ENCODE measurements around the gene CCNY.

Gene CCNY

DNA sequence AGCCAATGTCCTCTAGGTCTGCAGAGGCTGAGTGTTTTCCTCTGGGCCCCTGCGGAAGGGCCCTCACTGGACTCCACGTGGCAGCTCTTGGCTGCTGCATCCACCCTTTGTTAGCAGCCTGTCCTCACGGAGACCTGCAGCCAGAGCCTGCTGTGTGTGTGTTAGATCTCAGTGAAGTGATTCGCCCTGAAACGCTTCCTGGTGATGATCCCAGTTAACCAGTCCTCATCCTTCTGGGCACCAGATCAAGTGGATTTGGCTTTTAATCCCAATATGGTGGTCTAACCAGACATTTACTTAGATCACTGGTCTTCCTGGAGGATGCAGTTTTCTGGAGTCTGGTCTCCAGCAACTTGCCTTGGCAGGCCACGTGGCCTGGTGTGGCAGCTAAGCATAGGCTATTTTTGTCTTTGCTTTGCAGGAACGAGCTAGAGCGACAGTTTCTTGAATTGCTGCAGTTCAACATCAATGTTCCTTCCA is 229.3 kb downstream of the CCNY start:
- H3K9me3 ChIP-seq (ENCODE audit: insufficient read depth, low read length) = no peaks in the 10 kb centered on the region
- peaks cover 3% of the 10 kb centered on the region for H3K4me1 ChIP-seq (ENCODE audit: insufficient read depth, insufficient read length)
- DNase-seq (ENCODE audit: low read depth, low spot score) = no peak
- no peak overlapping the region for H3K4me3 ChIP-seq (ENCODE audit: insufficient read length, low read depth)
- TF ChIP-seq SUZ12 (IDR thresholded peaks at IDR 0.05; ENCODE audit: extremely low read depth, insufficient read depth, insufficient read length) (no peak), YY1 (IDR thresholded peaks at IDR 0.05; ENCODE audit: insufficient read depth, insufficient read length) (no peak), ZNF274 (IDR thresholded peaks at IDR 0.05; ENCODE audit: low read depth, low read length) (no peak)
- H3K27me3 ChIP-seq (ENCODE audit: insufficient read depth, insufficient read length) = no peaks in the 10 kb centered on the region
- no peak overlapping the region for H3K9ac ChIP-seq (ENCODE audit: insufficient read length, low read depth)
- H3K36me3 ChIP-seq (ENCODE audit: insufficient read depth, insufficient read length, low read length) = peaks cover 31% of the 10 kb centered on the region

DNA sequence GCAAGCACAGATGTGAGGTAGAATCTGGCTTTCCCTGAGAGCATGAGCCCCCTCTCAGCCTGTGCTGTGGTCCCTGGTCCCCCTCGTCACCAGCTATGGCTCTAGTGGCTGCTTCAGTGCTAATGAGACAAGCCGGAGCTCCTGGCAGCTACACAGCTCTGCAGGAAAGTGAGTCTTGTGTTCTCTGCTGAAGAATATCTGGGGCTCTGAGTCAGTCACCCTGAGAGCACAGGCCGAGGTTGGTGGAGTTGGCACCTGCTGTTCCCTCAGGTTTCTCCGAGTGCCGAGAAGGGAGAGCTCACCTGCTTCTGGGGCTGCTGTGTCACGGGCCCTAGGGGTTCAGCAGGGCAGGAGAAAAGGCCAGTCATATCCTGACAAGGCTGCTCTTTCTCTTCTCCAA is 231.6 kb downstream of the CCNY start:
- no peaks in the 10 kb centered on the region for H3K27me3 ChIP-seq (ENCODE audit: insufficient read depth, insufficient read length)
- no peak for TF ChIP-seq SUZ12 (IDR thresholded peaks at IDR 0.05; ENCODE audit: extremely low read depth, insufficient read depth, insufficient read length)
- no peak for TF ChIP-seq YY1 (IDR thresholded peaks at IDR 0.05; ENCODE audit: insufficient read depth, insufficient read length)
- TF ChIP-seq ZNF274 (IDR thresholded peaks at IDR 0.05; ENCODE audit: low read depth, low read length) = no peak

DNA sequence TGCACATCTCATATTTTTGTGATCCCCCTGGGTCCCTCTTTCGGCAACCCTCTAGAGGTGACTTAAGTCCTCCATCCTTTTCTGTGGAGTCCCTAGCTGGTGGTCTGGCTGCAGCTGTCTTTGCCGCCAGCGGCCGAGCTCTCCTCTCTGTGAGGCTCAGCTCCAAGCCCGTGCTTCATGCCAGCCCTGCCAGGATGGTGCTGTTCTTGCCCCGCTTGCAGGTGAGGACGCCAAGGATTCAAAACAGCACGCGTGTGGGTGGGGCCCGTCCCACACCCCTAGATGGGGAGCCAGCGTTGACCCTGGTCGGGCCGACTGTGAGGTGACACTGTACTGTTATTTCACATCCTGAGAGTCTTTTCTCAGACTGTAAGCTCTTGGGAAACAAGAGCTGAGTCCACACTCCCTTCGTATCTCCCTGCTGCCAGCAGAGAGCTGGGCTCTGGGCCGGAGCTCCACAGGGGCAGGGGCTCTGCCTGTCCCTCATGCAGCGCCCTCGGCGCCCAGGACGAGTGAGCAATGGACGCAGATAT is 232.2 kb downstream of the CCNY start:
- TF ChIP-seq SUZ12 (IDR thresholded peaks at IDR 0.05; ENCODE audit: extremely low read depth, insufficient read depth, insufficient read length) = no peak
- no peak for TF ChIP-seq ZNF274 (IDR thresholded peaks at IDR 0.05; ENCODE audit: low read depth, low read length)
- no peak for TF ChIP-seq YY1 (IDR thresholded peaks at IDR 0.05; ENCODE audit: insufficient read depth, insufficient read length)
- Histone ChIP-seq H3K27me3 (ENCODE audit: insufficient read depth, insufficient read length) (no peaks in the 10 kb centered on the region), H3K4me3 (ENCODE audit: insufficient read length, low read depth) (no peak overlapping the region), H3K9ac (ENCODE audit: insufficient read length, low read depth) (no peak overlapping the region), H3K4me1 (ENCODE audit: insufficient read depth, insufficient read length) (peaks cover 3% of the 10 kb centered on the region), H3K36me3 (ENCODE audit: insufficient read depth, insufficient read length, low read length) (peaks cover 29% of the 10 kb centered on the region), H3K9me3 (ENCODE audit: insufficient read depth, low read length) (no peaks in the 10 kb centered on the region)
- DNase-seq (ENCODE audit: low read depth, low spot score) = no peak

More for the DNA sequence above, 231.6 kb downstream of the CCNY start:
- Histone ChIP-seq H3K4me3 (ENCODE audit: insufficient read length, low read depth) (no peak overlapping the region), H3K9ac (ENCODE audit: insufficient read length, low read depth) (no peak overlapping the region), H3K36me3 (ENCODE audit: insufficient read depth, insufficient read length, low read length) (peaks cover 29% of the 10 kb centered on the region), H3K4me1 (ENCODE audit: insufficient read depth, insufficient read length) (peaks cover 3% of the 10 kb centered on the region), H3K9me3 (ENCODE audit: insufficient read depth, low read length) (no peaks in the 10 kb centered on the region)
- DNase-seq (ENCODE audit: low read depth, low spot score) = no peak

DNA sequence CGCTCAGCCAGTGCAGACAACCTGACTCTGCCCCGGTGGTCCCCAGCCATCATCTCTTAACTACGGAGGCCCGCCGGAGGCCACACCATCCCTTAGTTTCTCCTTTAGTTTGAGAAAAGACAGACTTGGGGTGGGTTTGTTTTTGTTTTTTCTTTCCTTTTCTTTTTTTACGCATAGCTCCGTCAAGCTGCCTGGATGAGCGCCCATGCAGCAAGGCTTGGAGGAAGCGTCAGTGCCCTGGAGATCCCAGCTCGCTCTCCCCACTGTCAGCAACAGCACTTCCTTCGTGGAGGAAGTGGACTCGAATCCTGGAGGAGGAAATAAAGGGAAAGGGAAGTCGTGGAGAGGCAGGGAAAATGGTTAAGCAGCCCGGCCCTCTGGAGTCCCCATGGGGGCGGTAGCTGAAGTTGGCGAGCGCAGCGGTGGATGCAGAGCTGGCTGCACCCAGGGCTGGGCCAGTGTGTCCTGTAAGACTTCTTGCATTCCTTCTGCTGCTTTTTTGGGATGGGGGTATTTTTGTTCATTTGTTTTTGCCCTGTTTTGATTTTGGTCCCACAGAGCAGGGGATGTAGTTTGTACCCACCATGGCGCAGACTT is 232.9 kb downstream of the CCNY start:
- Histone ChIP-seq H3K4me3 (ENCODE audit: insufficient read length, low read depth) (no peak overlapping the region), H3K9me3 (ENCODE audit: insufficient read depth, low read length) (no peaks in the 10 kb centered on the region), H3K27me3 (ENCODE audit: insufficient read depth, insufficient read length) (no peaks in the 10 kb centered on the region), H3K9ac (ENCODE audit: insufficient read length, low read depth) (no peak overlapping the region), H3K36me3 (ENCODE audit: insufficient read depth, insufficient read length, low read length) (peaks cover 29% of the 10 kb centered on the region), H3K4me1 (ENCODE audit: insufficient read depth, insufficient read length) (peaks cover 3% of the 10 kb centered on the region)
- DNase-seq (ENCODE audit: low read depth, low spot score) = no peak
- no peak for TF ChIP-seq ZNF274 (IDR thresholded peaks at IDR 0.05; ENCODE audit: low read depth, low read length)
- no peak for TF ChIP-seq YY1 (IDR thresholded peaks at IDR 0.05; ENCODE audit: insufficient read depth, insufficient read length)

DNA sequence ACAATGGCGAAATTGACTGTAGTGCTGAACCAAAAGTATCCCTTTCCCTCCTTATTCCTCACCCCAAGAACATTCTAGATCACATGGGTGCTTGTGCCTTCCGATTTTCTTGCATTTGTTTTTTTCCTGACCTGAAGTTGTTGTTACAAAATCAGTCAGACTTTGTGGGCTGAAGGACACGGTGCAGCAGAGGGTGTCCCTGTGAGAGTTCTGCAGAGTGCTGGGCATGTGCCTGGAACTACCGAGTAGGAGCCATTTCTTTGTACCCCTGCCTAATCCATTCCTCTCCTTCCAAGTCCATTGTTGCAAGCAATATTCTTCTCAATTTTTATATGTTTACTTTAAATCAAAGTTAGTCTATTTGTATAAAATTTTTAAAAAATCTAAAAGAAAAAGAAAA is 233.5 kb downstream of the CCNY start:
- H3K4me1 ChIP-seq (ENCODE audit: insufficient read depth, insufficient read length) = no peaks in the 10 kb centered on the region
- no peak overlapping the region for H3K9ac ChIP-seq (ENCODE audit: insufficient read length, low read depth)
- no peak overlapping the region for H3K4me3 ChIP-seq (ENCODE audit: insufficient read length, low read depth)
- no peak for DNase-seq (ENCODE audit: low read depth, low spot score)
- peaks cover 29% of the 10 kb centered on the region for H3K36me3 ChIP-seq (ENCODE audit: insufficient read depth, insufficient read length, low read length)
- H3K27me3 ChIP-seq (ENCODE audit: insufficient read depth, insufficient read length) = no peaks in the 10 kb centered on the region
- H3K9me3 ChIP-seq (ENCODE audit: insufficient read depth, low read length) = no peaks in the 10 kb centered on the region
- no peak for TF ChIP-seq YY1 (IDR thresholded peaks at IDR 0.05; ENCODE audit: insufficient read depth, insufficient read length)
- TF ChIP-seq SUZ12 (IDR thresholded peaks at IDR 0.05; ENCODE audit: extremely low read depth, insufficient read depth, insufficient read length) = no peak
- no peak for TF ChIP-seq ZNF274 (IDR thresholded peaks at IDR 0.05; ENCODE audit: low read depth, low read length)

DNA sequence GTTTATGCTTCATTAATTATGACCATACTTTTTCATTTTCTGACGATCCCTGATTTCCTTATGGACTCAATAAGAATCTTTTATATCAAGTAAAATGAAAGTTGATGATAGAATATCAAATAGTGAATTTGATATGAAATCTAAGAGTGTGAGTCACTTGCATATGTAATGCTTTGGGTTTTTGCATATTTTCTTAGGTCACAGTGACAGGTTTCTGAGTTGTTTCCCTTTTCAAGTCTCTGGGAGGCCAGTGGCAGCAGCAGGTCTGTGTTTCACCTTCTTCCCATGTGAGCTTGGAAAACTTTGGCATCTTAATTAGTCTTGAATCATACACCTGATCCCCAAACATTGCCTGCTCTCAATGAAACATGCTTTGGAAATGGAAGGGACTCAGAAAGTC is 234.1 kb downstream of the CCNY start:
- Histone ChIP-seq H3K9ac (ENCODE audit: insufficient read length, low read depth) (no peak overlapping the region), H3K4me1 (ENCODE audit: insufficient read depth, insufficient read length) (no peaks in the 10 kb centered on the region), H3K36me3 (ENCODE audit: insufficient read depth, insufficient read length, low read length) (peaks cover 29% of the 10 kb centered on the region), H3K4me3 (ENCODE audit: insufficient read length, low read depth) (no peak overlapping the region), H3K9me3 (ENCODE audit: insufficient read depth, low read length) (no peaks in the 10 kb centered on the region), H3K27me3 (ENCODE audit: insufficient read depth, insufficient read length) (no peaks in the 10 kb centered on the region)
- no peak for TF ChIP-seq YY1 (IDR thresholded peaks at IDR 0.05; ENCODE audit: insufficient read depth, insufficient read length)
- TF ChIP-seq ZNF274 (IDR thresholded peaks at IDR 0.05; ENCODE audit: low read depth, low read length) = no peak
- TF ChIP-seq SUZ12 (IDR thresholded peaks at IDR 0.05; ENCODE audit: extremely low read depth, insufficient read depth, insufficient read length) = no peak
- no peak for DNase-seq (ENCODE audit: low read depth, low spot score)

DNA sequence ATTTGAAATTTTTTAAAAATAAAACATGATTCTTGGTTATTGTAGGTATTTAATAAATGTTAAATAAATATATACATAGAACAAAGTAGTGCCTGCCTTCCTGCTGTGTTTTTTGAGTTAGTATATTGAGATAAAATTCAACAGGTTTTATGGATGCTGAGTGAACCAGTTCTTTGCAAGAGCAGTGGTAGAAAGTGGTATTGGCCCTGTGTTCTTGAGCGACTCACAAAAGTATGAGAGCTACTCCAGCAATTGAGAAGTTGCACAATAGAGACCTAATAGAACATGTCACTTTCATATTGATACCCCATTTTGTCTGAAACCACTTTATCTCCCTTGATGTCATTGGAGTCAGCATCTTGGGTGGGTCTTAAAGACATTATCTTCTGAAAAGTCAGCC is 236.3 kb downstream of the CCNY start:
- no peaks in the 10 kb centered on the region for H3K4me1 ChIP-seq (ENCODE audit: insufficient read depth, insufficient read length)
- H3K9me3 ChIP-seq (ENCODE audit: insufficient read depth, low read length) = no peaks in the 10 kb centered on the region
- H3K4me3 ChIP-seq (ENCODE audit: insufficient read length, low read depth) = no peak overlapping the region
- no peaks in the 10 kb centered on the region for H3K27me3 ChIP-seq (ENCODE audit: insufficient read depth, insufficient read length)
- no peak overlapping the region for H3K9ac ChIP-seq (ENCODE audit: insufficient read length, low read depth)
- no peak for DNase-seq (ENCODE audit: low read depth, low spot score)
- TF ChIP-seq YY1 (IDR thresholded peaks at IDR 0.05; ENCODE audit: insufficient read depth, insufficient read length) (no peak), SUZ12 (IDR thresholded peaks at IDR 0.05; ENCODE audit: extremely low read depth, insufficient read depth, insufficient read length) (no peak), ZNF274 (IDR thresholded peaks at IDR 0.05; ENCODE audit: low read depth, low read length) (no peak)
- H3K36me3 ChIP-seq (ENCODE audit: insufficient read depth, insufficient read length, low read length) = peaks cover 19% of the 10 kb centered on the region
